Liver (tissue), 9 donors: ENCODE measurements around the gene AMBRA1. TPM values are rescaled to one million over a fixed set of nuclear protein-coding genes. Genes with fewer than 3 reads are reported as not detected.

Experiments
- DNase-seq: peaks from one replicate; pipeline ENCODE4 v3.0.0-alpha.2; 2017; ENCODE audit warnings: low spot score
- H3K27ac ChIP-seq, 2 donors: one replicate each; pipeline ENCODE4 v1.7.0; 2013; ENCODE audit warnings: inconsistent platforms in 2 of 2, low read length in 2 of 2, control low read depth in 1 of 2, low read depth in 1 of 2, mild to moderate bottlenecking in 1 of 2
- H3K27me3 ChIP-seq, 4 donors: one replicate each; pipeline versions ENCODE4 v1.6.1 to v1.7.0; 2013; ENCODE audit warnings: low read length in 3 of 4, inconsistent platforms in 1 of 4, mild to moderate bottlenecking in 1 of 4, moderate library complexity in 1 of 4; ENCODE audit not compliant: control insufficient read depth in 4 of 4, insufficient read depth in 4 of 4
- H3K36me3 ChIP-seq, 4 donors: one replicate each; pipeline versions ENCODE4 v1.6.1 to v1.7.0; 2013; ENCODE audit warnings: low read length in 3 of 4, mild to moderate bottlenecking in 3 of 4, low read depth in 1 of 4, moderate library complexity in 1 of 4; ENCODE audit not compliant: control insufficient read depth in 4 of 4, insufficient read depth in 3 of 4
- H3K4me1 ChIP-seq, 4 donors: one replicate each; pipeline versions ENCODE4 v1.6.1 to v1.7.0; 2013; ENCODE audit warnings: low read length in 3 of 4, mild to moderate bottlenecking in 3 of 4, moderate library complexity in 1 of 4; ENCODE audit not compliant: control insufficient read depth in 4 of 4, insufficient read depth in 4 of 4
- H3K4me3 ChIP-seq, 3 donors: one replicate each; pipeline versions ENCODE4 v1.6.1 to v1.7.0; 2013; ENCODE audit warnings: low read length in 3 of 3, control low read depth in 1 of 3, low read depth in 1 of 3, mild to moderate bottlenecking in 1 of 3
- H3K9ac ChIP-seq, 2 donors: one replicate each; pipeline ENCODE4 v1.7.0; 2013; ENCODE audit warnings: low read length in 2 of 2, mild to moderate bottlenecking in 2 of 2, moderate library complexity in 2 of 2, control low read depth in 1 of 2, low read depth in 1 of 2
- H3K9me3 ChIP-seq, 4 donors: one replicate each; pipeline versions ENCODE4 v1.6.1 to v1.7.0; 2013; ENCODE audit warnings: low read length in 3 of 4; ENCODE audit not compliant: control insufficient read depth in 4 of 4
- ATF3 ChIP-seq: IDR thresholded peaks from 2 replicates; pipeline ENCODE4 v1.6.1; 2016; ENCODE audit warnings: antibody characterized with exemption
- CTCF ChIP-seq: fragments of 150-350 bp; IDR thresholded peaks from 2 replicates; pipeline ENCODE4 v1.5.1; 2017; ENCODE audit warnings: improper control_type of control experiment, low read depth, low read length; ENCODE audit not compliant: missing input control
- EGR1 ChIP-seq, 2 donors: IDR thresholded peaks; 2 replicates each; pipeline ENCODE4 v1.6.1; 2016 to 2018; ENCODE audit warnings: antibody characterized with exemption in 2 of 2, low read depth in 2 of 2
- FOXA1 ChIP-seq: IDR thresholded peaks from 2 replicates; pipeline ENCODE4 v1.6.1; 2016; ENCODE audit warnings: antibody characterized with exemption
- FOXA2 ChIP-seq: IDR thresholded peaks from 2 replicates; pipeline ENCODE4 v1.6.1; 2016; ENCODE audit warnings: antibody characterized with exemption
- HNF4A ChIP-seq, 2 donors: conservative IDR thresholded peaks; 2 replicates each; pipeline ENCODE4 v1.6.1; 2016; ENCODE audit warnings: antibody characterized with exemption in 2 of 2, mild to moderate bottlenecking in 2 of 2
- HNF4G ChIP-seq: IDR thresholded peaks from 2 replicates; pipeline ENCODE4 v1.6.1; 2016; ENCODE audit warnings: antibody characterized with exemption
- JUND ChIP-seq, 2 donors: IDR thresholded peaks; 2 replicates each; pipeline ENCODE4 v1.6.1; 2016; ENCODE audit warnings: antibody characterized with exemption in 2 of 2
- MAX ChIP-seq: IDR thresholded peaks from 2 replicates; pipeline ENCODE4 v1.6.1; 2016; ENCODE audit warnings: antibody characterized with exemption
- NR2F2 ChIP-seq: IDR thresholded peaks from 2 replicates; pipeline ENCODE4 v1.6.1; 2016; ENCODE audit warnings: antibody characterized with exemption
- REST ChIP-seq: IDR thresholded peaks from 2 replicates; pipeline ENCODE4 v1.6.1; 2016; ENCODE audit warnings: antibody characterized with exemption, mild to moderate bottlenecking
- RXRA ChIP-seq, 2 donors: IDR thresholded peaks; 2 replicates each; pipeline ENCODE4 v1.6.1; 2017 to 2018; ENCODE audit warnings: antibody characterized with exemption in 2 of 2, mild to moderate bottlenecking in 1 of 2
- TAF1 ChIP-seq: conservative IDR thresholded peaks from 2 replicates; pipeline ENCODE4 v1.6.1; 2016; ENCODE audit warnings: antibody characterized with exemption, mild to moderate bottlenecking
- YY1 ChIP-seq: IDR thresholded peaks from 2 replicates; pipeline ENCODE4 v1.6.1; 2016; ENCODE audit warnings: antibody characterized with exemption, mild to moderate bottlenecking
- ZBTB33 ChIP-seq: IDR thresholded peaks from 2 replicates; pipeline ENCODE4 v1.6.1; 2016; ENCODE audit warnings: antibody characterized with exemption
- WGBS: extraction: QIAGEN DNeasy Blood & Tissue Kit; methylation state at CpG from one replicate; pipeline ENCODE4 v1.1.7; 2013; 5-methylcytosine and 5-hydroxymethylcytosine counted together
- polyA plus RNA-seq, 2 donors: library from polyadenylated mRNA; stranded (reverse) in 1 of 2; unstranded in 1 of 2; fragments of 200-250 nt in 1 of 2; fragments of >200 nt in 1 of 2; fragmentation: Nextera tagmentation in 1 of 2; extraction: Ambion mirVana in 1 of 2; gene quantifications; one replicate each; pipeline versions ENCODE4 v1.2.1 to v1.2.3, GENCODE V29; 2013 to 2015
- total RNA-seq, 2 donors: library from RNA; depleted of rRNA; stranded (reverse); fragments of >200 nt; gene quantifications; one replicate each; pipeline ENCODE4 v1.2.3, GENCODE V29; 2014
- donor health status: healthy.
- donor health status: healthy.
- donor health status: healthy.
- donor health status: healthy.
- donor health status: healthy.

AMBRA1 gene
- total and polyA plus RNA-seq, 4 donors = 3.7 to 25.7 (median 15.1) TPM

GRCh38 chr11:46557684-46558151, 36.1 kb downstream of the AMBRA1 start:
- H3K9ac ChIP-seq = no peak overlapping the region
- no peaks in the 10 kb centered on the region for H3K36me3 ChIP-seq
- DNase-seq = no peak
- H3K4me1 ChIP-seq = peaks cover 15 to 33% (median 23%) of the 10 kb centered on the region in 4 donors
- 82% methylated on average over 7 of the region's 7 CpGs for WGBS
- no peak for TF ChIP-seq FOXA1
- TF ChIP-seq ZBTB33 = no peak
- no peaks in the 10 kb centered on the region for H3K9me3 ChIP-seq
- no peak overlapping the region for H3K4me3 ChIP-seq
- no peaks in the 10 kb centered on the region for H3K27me3 ChIP-seq
- no peak overlapping the region for H3K27ac ChIP-seq

- DNase-seq = no peak
- 73% methylated on average over 2 of the region's 2 CpGs for WGBS
These were observed 38.4 kb downstream of the AMBRA1 start for GRCh38 chr11:46555267-46556054.

More at GRCh38 chr11:46555267-46556054, 38.4 kb downstream of the AMBRA1 start:
- no peaks in the 10 kb centered on the region for H3K36me3 ChIP-seq
- H3K4me3 ChIP-seq = no peak overlapping the region
- H3K9me3 ChIP-seq = no peaks in the 10 kb centered on the region
- no peak overlapping the region for H3K9ac ChIP-seq
- H3K4me1 ChIP-seq = peaks cover 10 to 24% (median 20%) of the 10 kb centered on the region in 4 donors
- no peak overlapping the region for H3K27ac ChIP-seq
- H3K27me3 ChIP-seq = no peaks in the 10 kb centered on the region
- TF ChIP-seq YY1 (no peak), MAX (no peak), ATF3 (no peak), JUND (IDR thresholded peaks at IDR 0.05) (no peak), CTCF (no peak), ZBTB33 (no peak), FOXA2 (no peak), REST (no peak), HNF4A (conservative IDR thresholded peaks at IDR 0.05) (no peak), FOXA1 (no peak), HNF4G (no peak), EGR1 (IDR thresholded peaks at IDR 0.05; ENCODE audit: low read depth in 2 of 2) (no peak), NR2F2 (no peak), TAF1 (no peak), RXRA (IDR thresholded peaks at IDR 0.05) (no peak)
